ENCODE measurements around the gene FFAR4.
A peak's percentile ranks its signal among the peaks of the same experiment; 100 is the strongest.
"Not testable (repeated sequence)": the region's sequence is repeated elsewhere in the genome, so short reads cannot be mapped to it uniquely, and the experiment has no call there.

The FFAR4 gene

DNA sequence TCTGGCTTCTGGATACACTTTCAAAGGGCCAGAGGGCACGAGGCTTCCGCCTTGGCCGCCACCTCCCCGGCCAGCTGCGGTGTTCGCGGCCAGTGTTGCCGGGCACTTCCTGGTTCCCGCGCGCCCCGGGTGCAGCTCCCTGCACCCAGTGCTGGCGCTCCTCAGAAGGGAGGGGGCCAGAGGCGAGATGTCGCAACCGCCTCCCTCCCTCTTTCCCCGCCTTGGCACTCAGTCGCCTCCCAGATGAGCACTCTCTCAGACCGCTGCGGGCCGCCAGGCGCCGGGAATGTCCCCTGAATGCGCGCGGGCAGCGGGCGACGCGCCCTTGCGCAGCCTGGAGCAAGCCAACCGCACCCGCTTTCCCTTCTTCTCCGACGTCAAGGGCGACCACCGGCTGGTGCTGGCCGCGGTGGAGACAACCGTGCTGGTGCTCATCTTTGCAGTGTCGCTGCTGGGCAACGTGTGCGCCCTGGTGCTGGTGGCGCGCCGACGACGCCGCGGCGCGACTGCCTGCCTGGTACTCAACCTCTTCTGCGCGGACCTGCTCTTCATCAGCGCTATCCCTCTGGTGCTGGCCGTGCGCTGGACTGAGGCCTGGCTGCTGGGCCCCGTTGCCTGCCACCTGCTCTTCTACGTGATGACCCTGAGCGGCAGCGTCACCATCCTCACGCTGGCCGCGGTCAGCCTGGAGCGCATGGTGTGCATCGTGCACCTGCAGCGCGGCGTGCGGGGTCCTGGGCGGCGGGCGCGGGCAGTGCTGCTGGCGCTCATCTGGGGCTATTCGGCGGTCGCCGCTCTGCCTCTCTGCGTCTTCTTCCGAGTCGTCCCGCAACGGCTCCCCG is at the start of gene FFAR4:
TSS of gene FFAR4 (plus strand) at position 231 of the 842 bp plus-strand sequence. CDS start at position 287, 56 bp downstream.
- H3K4me3 ChIP-seq (ENCODE audit: low read length): peak within 1 kb of the TSS; percentile 38
- no peaks in the 10 kb centered on the region for H3K36me3 ChIP-seq (ENCODE audit: control insufficient read depth, insufficient read depth, low read length)
- no peaks in the 10 kb centered on the region for H3K4me1 ChIP-seq (ENCODE audit: control insufficient read depth, insufficient read depth, low read length)
- no peak within 1 kb of the TSS for H3K27ac ChIP-seq (ENCODE audit: low read depth, low read length)
- H3K9ac ChIP-seq (ENCODE audit: low read length): no peak within 1 kb of the TSS
- peaks cover 2% of the 10 kb centered on the region for H3K27me3 ChIP-seq (ENCODE audit: control insufficient read depth, insufficient read depth, low read length)

DNA sequence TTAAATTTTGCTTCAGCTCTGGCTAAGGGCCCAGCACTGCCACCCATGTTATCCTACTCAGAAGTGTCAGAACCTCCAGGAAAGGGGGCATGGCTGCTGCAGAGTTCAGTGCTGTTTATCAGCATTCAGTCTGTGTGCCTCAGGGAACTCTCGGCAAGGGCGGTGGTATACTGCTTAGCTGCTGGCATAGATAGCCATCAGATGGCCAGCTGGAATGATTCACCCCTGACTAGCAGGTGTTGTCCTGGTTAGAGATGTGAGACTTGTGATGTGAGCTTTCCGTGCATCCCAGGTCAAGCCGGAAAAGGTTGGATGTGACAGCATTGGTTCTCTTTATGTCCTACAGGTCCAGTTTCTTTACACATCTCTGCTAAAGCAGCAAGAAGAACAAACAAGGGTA is 47.9 kb upstream of the FFAR4 start:
- no peaks in the 10 kb centered on the region for H3K4me1 ChIP-seq (ENCODE audit: control insufficient read depth, insufficient read depth, low read length)

GRCh38 chr10:93535293-93535692 is 31.2 kb upstream of the FFAR4 start:
- Histone ChIP-seq H3K27me3 (ENCODE audit: control insufficient read depth, insufficient read depth, low read length) (no peaks in the 10 kb centered on the region), H3K4me3 (ENCODE audit: low read length) (no peak overlapping the region), H3K9ac (ENCODE audit: low read length) (no peak overlapping the region), H3K36me3 (ENCODE audit: control insufficient read depth, insufficient read depth, low read length) (no peaks in the 10 kb centered on the region), H3K27ac (ENCODE audit: low read depth, low read length) (no peak overlapping the region), H3K4me1 (ENCODE audit: control insufficient read depth, insufficient read depth, low read length) (no peaks in the 10 kb centered on the region)

More for the DNA sequence above, 47.9 kb upstream of the FFAR4 start:
- Histone ChIP-seq H3K36me3 (ENCODE audit: control insufficient read depth, insufficient read depth, low read length) (no peaks in the 10 kb centered on the region), H3K4me3 (ENCODE audit: low read length) (no peak overlapping the region), H3K9ac (ENCODE audit: low read length) (no peak overlapping the region), H3K27ac (ENCODE audit: low read depth, low read length) (no peak overlapping the region), H3K27me3 (ENCODE audit: control insufficient read depth, insufficient read depth, low read length) (no peaks in the 10 kb centered on the region)

DNA sequence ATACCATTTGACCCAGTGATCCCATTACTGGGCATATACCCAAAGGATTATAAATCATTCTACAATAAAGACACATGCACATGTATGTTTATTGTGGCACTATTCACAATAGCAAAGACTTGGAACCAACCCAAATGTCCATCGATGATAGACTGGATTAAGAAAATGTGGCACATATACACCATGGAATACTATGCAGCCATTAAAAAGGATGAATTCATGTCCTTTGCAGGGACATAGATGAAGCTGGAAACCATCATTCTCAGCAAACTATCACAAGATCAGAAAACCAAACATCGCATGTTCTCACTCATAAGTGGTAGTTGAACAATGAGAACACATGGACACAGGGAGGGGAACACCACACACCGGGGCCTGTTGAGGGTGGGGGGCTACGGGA is 25.6 kb upstream of the FFAR4 start:
- H3K4me3 ChIP-seq (ENCODE audit: low read length); H3K4me1 ChIP-seq (ENCODE audit: control insufficient read depth, insufficient read depth, low read length); H3K9ac ChIP-seq (ENCODE audit: low read length); H3K27me3 ChIP-seq (ENCODE audit: control insufficient read depth, insufficient read depth, low read length); H3K36me3 ChIP-seq (ENCODE audit: control insufficient read depth, insufficient read depth, low read length); H3K27ac ChIP-seq (ENCODE audit: low read depth, low read length): not testable (repeated sequence)

DNA sequence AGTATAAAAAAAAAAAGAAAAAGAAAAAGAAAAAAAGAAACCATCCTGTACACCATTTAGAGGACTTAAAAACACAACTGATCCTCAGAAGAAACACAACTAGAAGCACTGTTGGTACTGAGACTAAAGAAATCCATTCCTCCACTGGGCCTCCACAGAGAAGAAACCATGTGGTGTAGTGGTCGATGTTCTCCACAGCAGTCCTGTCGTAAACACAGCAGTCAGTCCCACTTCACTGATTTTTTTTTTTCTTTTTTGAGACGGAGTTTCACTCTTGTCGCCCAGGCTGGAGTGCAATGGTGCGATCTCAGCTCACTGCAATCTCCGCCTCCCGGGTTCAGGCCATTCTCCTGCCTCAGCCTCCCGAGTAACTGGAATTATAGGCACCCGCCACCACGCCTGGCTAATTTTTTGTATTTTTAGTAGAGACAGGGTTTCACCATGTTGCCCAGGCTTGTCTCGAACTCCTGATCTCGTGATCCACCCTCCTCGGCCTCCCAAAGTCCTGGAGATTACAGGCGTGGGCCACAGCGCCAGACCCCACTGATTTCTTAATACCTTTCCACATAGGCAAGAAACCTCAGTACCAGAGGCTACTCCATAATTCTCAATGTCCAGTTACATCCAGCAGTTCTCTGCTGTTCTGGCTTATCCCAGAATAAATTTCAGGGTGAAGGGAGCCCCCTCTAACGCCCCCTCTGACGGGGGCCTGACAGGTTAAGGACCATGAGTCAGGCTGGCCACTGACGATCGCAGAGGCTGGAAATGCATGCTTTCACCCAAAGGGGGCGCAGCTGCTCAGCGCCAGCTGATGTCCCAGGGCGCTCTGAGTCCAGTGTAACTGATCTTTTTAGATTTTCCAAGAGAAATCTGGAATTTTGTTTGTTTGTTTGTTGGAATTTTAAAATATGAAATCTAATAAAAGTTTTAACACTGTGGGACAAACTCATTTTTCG is 24.8 kb upstream of the FFAR4 start:
- no peaks in the 10 kb centered on the region for H3K36me3 ChIP-seq (ENCODE audit: control insufficient read depth, insufficient read depth, low read length)
- no peak overlapping the region for H3K9ac ChIP-seq (ENCODE audit: low read length)
- H3K4me1 ChIP-seq (ENCODE audit: control insufficient read depth, insufficient read depth, low read length): peaks cover 2% of the 10 kb centered on the region
- peak overlapping the region; percentile 50 for H3K4me3 ChIP-seq (ENCODE audit: low read length)
- no peaks in the 10 kb centered on the region for H3K27me3 ChIP-seq (ENCODE audit: control insufficient read depth, insufficient read depth, low read length)
- H3K27ac ChIP-seq (ENCODE audit: low read depth, low read length): no peak overlapping the region

DNA sequence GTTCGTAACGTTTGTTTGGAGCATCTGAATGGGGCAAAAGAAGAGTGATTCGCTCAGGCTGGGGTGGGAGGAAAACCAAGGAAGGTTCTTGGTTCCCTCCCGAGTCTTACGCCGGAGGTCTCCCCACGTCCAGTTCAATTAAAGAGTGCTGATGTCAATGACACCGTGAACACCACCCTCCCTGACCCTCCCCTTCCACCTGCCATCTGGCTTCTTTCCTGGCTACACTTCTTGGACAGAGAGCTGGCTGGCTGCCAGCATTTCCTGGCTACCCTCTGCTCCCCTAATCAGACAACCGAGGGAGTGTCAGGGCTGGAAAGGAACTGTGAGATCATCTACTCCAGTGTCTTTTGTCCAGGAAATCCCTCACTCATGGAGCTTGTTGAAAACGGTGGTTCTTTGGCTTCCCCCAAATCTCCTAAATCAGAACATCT is 24.1 kb upstream of the FFAR4 start:
- Histone ChIP-seq H3K4me1 (ENCODE audit: control insufficient read depth, insufficient read depth, low read length) (peaks cover 2% of the 10 kb centered on the region), H3K27ac (ENCODE audit: low read depth, low read length) (no peak overlapping the region), H3K36me3 (ENCODE audit: control insufficient read depth, insufficient read depth, low read length) (no peaks in the 10 kb centered on the region), H3K27me3 (ENCODE audit: control insufficient read depth, insufficient read depth, low read length) (no peaks in the 10 kb centered on the region), H3K4me3 (ENCODE audit: low read length) (peak overlapping the region; percentile 50), H3K9ac (ENCODE audit: low read length) (no peak overlapping the region)

GRCh38 chr10:93546995-93547394 is 19.5 kb upstream of the FFAR4 start:
- H3K9ac ChIP-seq (ENCODE audit: low read length); H3K36me3 ChIP-seq (ENCODE audit: control insufficient read depth, insufficient read depth, low read length); H3K27ac ChIP-seq (ENCODE audit: low read depth, low read length); H3K27me3 ChIP-seq (ENCODE audit: control insufficient read depth, insufficient read depth, low read length); H3K4me1 ChIP-seq (ENCODE audit: control insufficient read depth, insufficient read depth, low read length); H3K4me3 ChIP-seq (ENCODE audit: low read length): not testable (repeated sequence)

DNA sequence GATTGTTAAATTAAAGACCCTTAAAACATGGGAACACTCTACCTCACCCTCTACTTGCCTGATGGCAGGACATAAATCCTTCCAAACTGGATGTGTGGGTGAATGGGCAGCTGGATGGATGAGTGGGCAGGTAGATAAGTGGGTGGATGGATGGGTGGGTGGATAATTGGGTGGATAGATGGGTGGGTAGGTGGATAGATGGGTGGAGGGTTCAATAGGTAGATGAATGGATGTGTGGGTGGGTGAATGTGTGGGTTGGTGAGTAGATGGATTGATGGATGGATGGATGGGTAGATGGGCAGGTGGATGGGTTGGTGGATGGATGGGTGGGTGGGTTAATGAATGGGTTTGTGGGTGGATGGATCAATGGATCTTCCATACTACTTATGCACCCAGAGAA is 18.9 kb upstream of the FFAR4 start:
- Histone ChIP-seq H3K27me3 (ENCODE audit: control insufficient read depth, insufficient read depth, low read length) (no peaks in the 10 kb centered on the region), H3K36me3 (ENCODE audit: control insufficient read depth, insufficient read depth, low read length) (no peaks in the 10 kb centered on the region), H3K4me1 (ENCODE audit: control insufficient read depth, insufficient read depth, low read length) (no peaks in the 10 kb centered on the region), H3K9ac (ENCODE audit: low read length) (no peak overlapping the region), H3K27ac (ENCODE audit: low read depth, low read length) (no peak overlapping the region), H3K4me3 (ENCODE audit: low read length) (no peak overlapping the region)

DNA sequence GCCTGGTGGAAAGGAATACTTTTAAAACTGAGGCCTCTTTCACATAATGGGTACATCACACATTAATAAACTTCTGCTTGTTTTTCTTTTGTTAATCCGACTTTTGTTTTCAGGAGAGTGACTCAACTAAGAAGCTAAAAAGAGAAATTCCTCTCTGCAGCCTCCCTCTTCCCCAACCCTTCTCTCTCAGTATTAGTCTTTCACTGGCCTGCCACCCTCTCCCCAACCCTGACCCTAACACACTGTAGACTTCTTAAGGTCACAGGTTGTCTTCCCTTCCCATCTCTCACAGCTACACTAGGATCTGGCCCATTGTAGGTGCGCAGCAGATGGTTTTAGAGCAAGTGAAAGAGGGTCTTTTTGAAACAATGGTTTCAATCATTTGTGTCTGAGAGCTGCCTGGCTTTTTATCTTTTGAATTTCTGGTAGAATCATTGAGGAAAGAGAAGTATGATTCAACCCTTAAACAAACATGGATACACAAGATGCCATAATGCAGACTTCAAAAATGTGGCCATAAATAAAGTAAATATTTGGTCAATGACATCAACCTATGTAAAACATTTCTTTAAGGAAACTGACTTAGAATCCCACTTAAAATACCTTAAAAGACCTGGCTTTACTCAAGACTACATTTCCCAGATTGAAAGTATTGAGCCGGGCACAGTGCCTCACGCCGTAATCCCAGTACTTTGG is 17.9 kb upstream of the FFAR4 start:
- Histone ChIP-seq H3K27me3 (ENCODE audit: control insufficient read depth, insufficient read depth, low read length) (no peaks in the 10 kb centered on the region), H3K36me3 (ENCODE audit: control insufficient read depth, insufficient read depth, low read length) (no peaks in the 10 kb centered on the region), H3K27ac (ENCODE audit: low read depth, low read length) (no peak overlapping the region), H3K4me3 (ENCODE audit: low read length) (no peak overlapping the region), H3K4me1 (ENCODE audit: control insufficient read depth, insufficient read depth, low read length) (no peaks in the 10 kb centered on the region), H3K9ac (ENCODE audit: low read length) (no peak overlapping the region)

DNA sequence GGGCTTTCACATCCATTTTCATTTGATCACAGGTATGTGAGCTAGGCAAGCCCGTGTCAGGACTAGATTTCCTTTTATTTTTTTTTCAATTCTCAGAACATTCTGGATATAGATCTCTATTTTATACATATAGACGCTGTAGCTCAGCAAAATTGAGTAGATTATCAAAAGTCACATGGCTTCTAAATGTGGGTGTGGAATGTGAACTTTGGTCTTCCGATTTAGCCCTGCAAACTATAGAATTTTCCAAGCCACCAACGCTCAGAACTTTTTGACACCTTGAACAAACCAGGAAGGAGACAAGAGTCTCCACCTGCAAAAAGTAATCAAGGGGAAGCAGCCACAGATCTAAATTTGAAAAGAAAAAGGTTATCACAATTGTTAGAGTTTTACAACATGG is 15.9 kb upstream of the FFAR4 start:
- Histone ChIP-seq H3K9ac (ENCODE audit: low read length) (no peak overlapping the region), H3K4me3 (ENCODE audit: low read length) (no peak overlapping the region), H3K4me1 (ENCODE audit: control insufficient read depth, insufficient read depth, low read length) (no peaks in the 10 kb centered on the region), H3K36me3 (ENCODE audit: control insufficient read depth, insufficient read depth, low read length) (no peaks in the 10 kb centered on the region), H3K27ac (ENCODE audit: low read depth, low read length) (no peak overlapping the region), H3K27me3 (ENCODE audit: control insufficient read depth, insufficient read depth, low read length) (no peaks in the 10 kb centered on the region)

DNA sequence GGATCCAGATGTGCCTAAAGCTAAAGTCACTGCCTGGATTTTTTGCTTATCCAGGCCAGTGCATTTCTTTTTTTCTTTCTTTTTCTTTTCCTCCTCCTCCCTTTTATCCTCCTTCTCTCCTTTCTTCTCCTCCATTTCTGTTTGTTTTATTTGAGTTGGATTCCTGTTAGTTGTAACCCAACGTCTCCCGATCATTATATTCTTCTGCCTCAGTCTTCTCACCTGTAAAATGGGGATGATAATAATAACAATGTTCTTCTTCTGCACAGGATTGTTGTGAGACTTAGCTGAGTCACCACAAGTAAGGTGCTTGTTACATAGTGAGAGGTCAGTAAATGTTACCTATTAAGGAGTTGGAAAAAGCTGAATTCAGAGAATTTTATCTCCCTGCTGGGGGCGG is 13.7 kb upstream of the FFAR4 start:
- H3K4me1 ChIP-seq (ENCODE audit: control insufficient read depth, insufficient read depth, low read length): no peaks in the 10 kb centered on the region

More for the DNA sequence above, 13.7 kb upstream of the FFAR4 start:
- H3K36me3 ChIP-seq (ENCODE audit: control insufficient read depth, insufficient read depth, low read length): no peaks in the 10 kb centered on the region
- no peaks in the 10 kb centered on the region for H3K27me3 ChIP-seq (ENCODE audit: control insufficient read depth, insufficient read depth, low read length)
- no peak overlapping the region for H3K27ac ChIP-seq (ENCODE audit: low read depth, low read length)
- no peak overlapping the region for H3K4me3 ChIP-seq (ENCODE audit: low read length)
- no peak overlapping the region for H3K9ac ChIP-seq (ENCODE audit: low read length)

Data from rectal smooth muscle tissue (tissue), 1 donor.